ENCODE results near the gene MACF1.
"Not testable (repeated sequence)": the region's sequence is repeated elsewhere in the genome, so short reads cannot be mapped to it uniquely, and the experiment has no call there.

The MACF1 gene

DNA sequence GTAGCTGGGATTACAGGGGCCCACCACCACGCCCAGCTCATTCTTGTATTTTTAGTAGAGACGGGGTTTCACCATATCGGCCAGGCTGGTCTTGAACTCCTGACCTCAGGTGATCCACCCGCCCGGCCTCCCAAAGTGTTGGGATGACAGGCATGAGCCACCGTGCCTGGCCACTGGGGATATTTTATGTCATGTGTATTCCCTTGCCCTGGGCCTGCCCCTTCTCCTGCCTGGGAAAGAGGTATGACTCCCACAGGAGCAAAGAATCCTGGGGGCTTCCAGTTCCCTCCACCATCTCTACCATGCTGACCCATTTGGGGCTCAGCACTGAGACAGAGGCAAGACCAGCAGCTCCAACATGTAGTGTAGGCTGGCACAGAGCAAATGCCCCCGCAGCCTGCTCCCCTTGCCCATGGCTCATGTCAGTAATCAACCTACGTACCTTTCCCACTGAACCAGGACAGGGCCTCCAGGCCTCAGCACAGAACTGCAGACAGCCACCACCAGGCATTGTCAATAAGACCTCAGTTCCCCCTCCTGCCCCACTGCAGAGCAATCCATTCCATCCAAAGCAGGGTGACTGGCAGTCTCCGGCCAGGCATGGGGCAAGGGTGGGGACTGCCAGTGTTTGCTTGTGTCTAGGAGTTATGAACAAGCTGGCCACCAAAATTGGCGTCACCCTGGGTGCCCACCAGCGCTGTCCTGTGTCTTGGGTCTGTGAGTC is 322.1 kb downstream of the MACF1 start:
- Histone ChIP-seq H3K4me3 (no peak overlapping the region), H3K27ac (no peak overlapping the region), H3K4me1 (peaks cover 24 to 50% (median 45%) of the 10 kb centered on the region in 10 experiments), H4K20me1 (peaks cover 0 to 71% (median 13%) of the 10 kb centered on the region in 11 experiments; a peak in 11 of 22 replicates), H3K4me2 (peak overlapping the region in 10 of 11 experiments; percentile 52 to 94 (median 76); a peak in 19 of 22 replicates), H3K9me3 (replicated peaks in 1 of 11) (no peaks in the 10 kb centered on the region), H3K9ac (peak overlapping the region in 2 of 11 experiments; percentile 35 to 57; a peak in 4 of 22 replicates), H3K36me3 (peaks cover 31 to 58% (median 51%) of the 10 kb centered on the region in 11 experiments), H3K27me3 (peaks cover 0 to 6% (median 0%) of the 10 kb centered on the region in 11 experiments; a peak in 1 of 22 replicates)
- no peak for TF ChIP-seq Cebpa-rat (IDR thresholded peaks at IDR 0.05)

GRCh38 chr1:39527190-39527579 is 322.7 kb downstream of the MACF1 start:
- Histone ChIP-seq H3K9ac (0 out of 22 replicates have a peak overlapping the region, but pooled peaks of 1 of the 11 experiments have one; percentile 35), H4K20me1 (peaks cover 0 to 73% (median 13%) of the 10 kb centered on the region in 11 experiments; a peak in 11 of 22 replicates), H3K4me1 (peaks cover 24 to 50% (median 45%) of the 10 kb centered on the region in 10 experiments), H3K4me2 (peak overlapping the region in 5 of 11 experiments; percentile 70 to 94 (median 77); a peak in 6 of 22 replicates), H3K36me3 (peaks cover 34 to 63% (median 56%) of the 10 kb centered on the region in 11 experiments)
- H3K9me3 ChIP-seq (replicated peaks in 1 of 11); H3K4me3 ChIP-seq; H3K27me3 ChIP-seq; H3K27ac ChIP-seq: not testable (repeated sequence)

DNA sequence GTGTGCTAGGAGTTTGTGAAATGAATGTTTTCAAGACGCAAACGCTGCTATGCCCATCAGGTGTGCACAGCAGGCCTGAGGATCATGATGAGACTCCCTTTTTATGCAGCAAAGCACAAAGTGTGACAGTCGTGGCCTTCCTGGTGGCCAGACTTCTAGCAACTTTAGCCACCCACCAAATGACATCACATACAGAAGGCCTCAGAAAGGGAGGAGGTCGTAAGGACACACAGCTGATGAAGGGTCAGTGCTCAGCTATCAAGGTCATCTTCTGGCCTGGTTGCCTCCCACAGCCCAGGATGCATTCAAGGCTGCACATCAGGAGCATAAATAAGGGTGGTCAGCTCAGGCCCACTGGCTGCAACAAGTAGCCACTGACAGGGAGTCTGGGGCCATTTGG is 323.6 kb downstream of the MACF1 start:
- Histone ChIP-seq H3K4me3 (no peak overlapping the region), H3K36me3 (peaks cover 36 to 72% (median 65%) of the 10 kb centered on the region in 11 experiments), H3K9me3 (replicated peaks in 1 of 11) (no peaks in the 10 kb centered on the region)

DNA sequence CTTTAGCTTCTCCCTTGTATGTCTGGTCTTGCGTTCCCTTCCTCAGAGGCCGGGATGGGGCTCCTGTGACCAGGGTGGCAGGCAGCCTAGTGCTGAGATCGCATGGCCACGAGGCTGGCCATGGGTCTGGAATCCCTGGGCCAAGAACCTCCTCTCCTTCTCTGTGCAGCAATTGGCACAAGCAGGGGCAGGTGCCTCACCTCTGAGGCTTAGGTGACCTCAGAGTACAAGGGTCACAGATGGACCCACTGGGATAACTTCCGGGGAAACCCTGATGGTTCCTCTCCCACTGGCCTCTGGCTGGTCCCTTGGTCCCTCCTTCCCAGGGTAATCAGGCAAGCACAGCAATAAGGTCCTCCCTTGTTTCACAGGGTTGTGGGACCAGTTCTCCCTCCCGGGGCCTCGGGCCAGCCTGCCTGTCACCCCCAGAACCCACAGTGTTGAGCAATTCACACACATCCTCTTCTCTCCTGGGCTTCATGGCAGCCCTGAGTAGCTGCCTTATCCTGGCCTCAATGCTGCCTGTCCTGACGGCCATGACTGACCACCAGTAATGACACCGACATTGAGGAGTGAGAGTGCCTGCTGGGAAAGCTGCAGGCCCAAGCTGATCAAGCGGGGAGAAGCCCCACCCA is 325.5 kb downstream of the MACF1 start:
- Histone ChIP-seq H3K4me3 (no peak overlapping the region), H3K4me2 (peak overlapping the region in 5 of 11 experiments; percentile 22 to 37 (median 33); a peak in 8 of 22 replicates), H3K27me3 (peaks cover 0 to 2% (median 0%) of the 10 kb centered on the region in 11 experiments; a peak in 1 of 22 replicates), H3K4me1 (peaks cover 21 to 32% (median 23%) of the 10 kb centered on the region in 10 experiments), H3K9me3 (replicated peaks in 1 of 11) (peaks cover 0 to 2% (median 0%) of the 10 kb centered on the region in 11 experiments; a peak in 2 of 22 replicates), H3K9ac (peak overlapping the region in 1 of 11 experiments; percentile 5; a peak in 1 of 22 replicates), H4K20me1 (peaks cover 0 to 52% (median 11%) of the 10 kb centered on the region in 11 experiments; a peak in 12 of 22 replicates), H3K27ac (peak overlapping the region in 1 of 11 experiments; percentile 13; a peak in 1 of 22 replicates), H3K36me3 (peaks cover 45 to 92% (median 79%) of the 10 kb centered on the region in 11 experiments)
- TF ChIP-seq Cebpa-rat (IDR thresholded peaks at IDR 0.05) = no peak

More for the DNA sequence above, 323.6 kb downstream of the MACF1 start:
- H3K27me3 ChIP-seq = peaks cover 0 to 6% (median 0%) of the 10 kb centered on the region in 11 experiments; a peak in 1 of 22 replicates
- H3K27ac ChIP-seq = no peak overlapping the region
- no peak overlapping the region for H3K9ac ChIP-seq
- H4K20me1 ChIP-seq = peaks cover 0 to 71% (median 13%) of the 10 kb centered on the region in 11 experiments; a peak in 11 of 22 replicates
- TF ChIP-seq Cebpa-rat (IDR thresholded peaks at IDR 0.05) = no peak
- H3K4me2 ChIP-seq = no peak overlapping the region
- H3K4me1 ChIP-seq = peaks cover 24 to 47% (median 42%) of the 10 kb centered on the region in 10 experiments

- Histone ChIP-seq H3K9me3 (replicated peaks in 1 of 11) (peaks cover 0 to 9% (median 0%) of the 10 kb centered on the region in 11 experiments; a peak in 2 of 22 replicates), H3K27me3 (no peaks in the 10 kb centered on the region), H4K20me1 (peaks cover 0 to 36% (median 2%) of the 10 kb centered on the region in 11 experiments; a peak in 7 of 22 replicates), H3K4me1 (peaks cover 9 to 23% (median 15%) of the 10 kb centered on the region in 10 experiments; a peak in 19 of 20 replicates), H3K9ac (no peak overlapping the region), H3K4me2 (no peak overlapping the region), H3K27ac (no peak overlapping the region), H3K36me3 (peaks cover 45 to 100% (median 89%) of the 10 kb centered on the region in 11 experiments), H3K4me3 (no peak overlapping the region)
- no peak for TF ChIP-seq Cebpa-rat (IDR thresholded peaks at IDR 0.05)
Measured at GRCh38 chr1:39531526-39531925, 327.0 kb downstream of the MACF1 start.

- Histone ChIP-seq H3K9ac (no peak overlapping the region), H3K36me3 (peaks cover 35 to 99% (median 85%) of the 10 kb centered on the region in 11 experiments), H3K27ac (no peak overlapping the region), H3K9me3 (replicated peaks in 1 of 11) (peaks cover 0 to 9% (median 0%) of the 10 kb centered on the region in 11 experiments; a peak in 2 of 22 replicates), H3K4me2 (no peak overlapping the region), H3K4me1 (peaks cover 8 to 27% (median 17%) of the 10 kb centered on the region in 10 experiments; a peak in 19 of 20 replicates), H4K20me1 (peaks cover 0 to 29% (median 0%) of the 10 kb centered on the region in 11 experiments; a peak in 4 of 22 replicates), H3K4me3 (no peak overlapping the region), H3K27me3 (no peaks in the 10 kb centered on the region)
- TF ChIP-seq Cebpa-rat (IDR thresholded peaks at IDR 0.05) = no peak
Measured at GRCh38 chr1:39533442-39533841, 328.9 kb downstream of the MACF1 start.

Measured in BLaER1 treated with 17β-estradiol and CSF1 and Interleukin-3, amounts not matched to agents 10 nM and 100 nM (cell line).